ENCODE results near the gene LRP1B.

The LRP1B gene

GRCh38 chr2:140600116-140600515, 1530.7 kb downstream of the LRP1B start:
- H3K27ac Mint-ChIP-seq, result no peak overlapping the region
- H3K4me3 Mint-ChIP-seq, result no peak overlapping the region
- no peaks in the 10 kb centered on the region for H3K36me3 Mint-ChIP-seq (ENCODE audit: low read depth)
- no peaks in the 10 kb centered on the region for H3K27me3 Mint-ChIP-seq (ENCODE audit: low read depth)
- H3K4me1 Mint-ChIP-seq, result no peaks in the 10 kb centered on the region
- no peak for TF ChIP-seq CTCF (IDR thresholded peaks at IDR 0.05; ENCODE audit: unreplicated experiment in 3 of 3)
- H3K9me3 Mint-ChIP-seq, result no peaks in the 10 kb centered on the region

GRCh38 chr2:140597836-140598235, 1533.0 kb downstream of the LRP1B start:
- H3K36me3 Mint-ChIP-seq (ENCODE audit: low read depth), result no peaks in the 10 kb centered on the region
- H3K4me3 Mint-ChIP-seq, result no peak overlapping the region
- H3K4me1 Mint-ChIP-seq, result peaks cover 5% of the 10 kb centered on the region
- H3K9me3 Mint-ChIP-seq, result no peaks in the 10 kb centered on the region
- no peaks in the 10 kb centered on the region for H3K27me3 Mint-ChIP-seq (ENCODE audit: low read depth)
- TF ChIP-seq CTCF (IDR thresholded peaks at IDR 0.05; ENCODE audit: unreplicated experiment in 3 of 3), result no peak
- no peak overlapping the region for H3K27ac Mint-ChIP-seq

- Mint-ChIP-seq H3K9me3 (no peaks in the 10 kb centered on the region), H3K36me3 (ENCODE audit: low read depth) (no peaks in the 10 kb centered on the region), H3K27me3 (ENCODE audit: low read depth) (no peaks in the 10 kb centered on the region), H3K4me3 (no peak overlapping the region), H3K27ac (no peak overlapping the region), H3K4me1 (peaks cover 9% of the 10 kb centered on the region)
- TF ChIP-seq CTCF (IDR thresholded peaks at IDR 0.05; ENCODE audit: unreplicated experiment in 3 of 3), result no peak
These were observed 1533.6 kb downstream of the LRP1B start for GRCh38 chr2:140597205-140597604.

GRCh38 chr2:140596447-140596846, 1534.4 kb downstream of the LRP1B start:
- no peak overlapping the region for H3K4me3 Mint-ChIP-seq
- peaks cover 9% of the 10 kb centered on the region for H3K4me1 Mint-ChIP-seq
- no peak for TF ChIP-seq CTCF (IDR thresholded peaks at IDR 0.05; ENCODE audit: unreplicated experiment in 3 of 3)
- no peaks in the 10 kb centered on the region for H3K36me3 Mint-ChIP-seq (ENCODE audit: low read depth)
- H3K9me3 Mint-ChIP-seq, result no peaks in the 10 kb centered on the region
- no peak overlapping the region for H3K27ac Mint-ChIP-seq
- H3K27me3 Mint-ChIP-seq (ENCODE audit: low read depth), result no peaks in the 10 kb centered on the region

GRCh38 chr2:140595107-140595506, 1535.7 kb downstream of the LRP1B start:
- TF ChIP-seq CTCF (IDR thresholded peaks at IDR 0.05; ENCODE audit: unreplicated experiment in 3 of 3), result no peak
- Mint-ChIP-seq H3K27me3 (ENCODE audit: low read depth) (no peaks in the 10 kb centered on the region), H3K9me3 (no peaks in the 10 kb centered on the region), H3K4me3 (no peak overlapping the region), H3K27ac (no peak overlapping the region), H3K4me1 (peaks cover 9% of the 10 kb centered on the region), H3K36me3 (ENCODE audit: low read depth) (no peaks in the 10 kb centered on the region)

- H3K4me3 Mint-ChIP-seq, result no peak overlapping the region
- H3K4me1 Mint-ChIP-seq, result peaks cover 9% of the 10 kb centered on the region
- no peak overlapping the region for H3K27ac Mint-ChIP-seq
- no peaks in the 10 kb centered on the region for H3K27me3 Mint-ChIP-seq (ENCODE audit: low read depth)
- no peak for TF ChIP-seq CTCF (IDR thresholded peaks at IDR 0.05; ENCODE audit: unreplicated experiment in 3 of 3)
- no peaks in the 10 kb centered on the region for H3K36me3 Mint-ChIP-seq (ENCODE audit: low read depth)
- no peaks in the 10 kb centered on the region for H3K9me3 Mint-ChIP-seq
These were observed 1537.7 kb downstream of the LRP1B start for GRCh38 chr2:140593132-140593531.

All from nephron (organoid).